ENCODE data around the gene TBC1D5.

The TBC1D5 gene

DNA sequence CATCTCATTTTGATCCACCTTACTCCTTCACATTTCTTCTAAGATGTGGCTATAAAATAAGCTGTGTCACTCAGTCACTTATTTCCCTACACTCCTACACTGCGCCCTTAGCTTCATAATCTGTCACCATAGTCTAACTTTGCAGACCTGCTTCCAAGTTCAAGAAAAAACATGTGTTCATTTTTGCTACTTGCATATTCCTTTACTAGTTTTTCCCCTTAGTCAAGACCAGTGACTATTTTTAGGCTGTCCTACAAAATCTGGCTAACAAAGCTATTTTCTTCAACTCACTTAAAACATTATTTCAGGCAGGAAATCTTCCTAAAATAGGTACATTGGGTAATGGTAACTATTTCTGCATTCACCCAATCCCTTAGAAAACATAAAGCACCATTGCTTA is 272.5 kb downstream of the TBC1D5 start:
- no peak for DNase-seq (ENCODE audit: low spot score)

DNA sequence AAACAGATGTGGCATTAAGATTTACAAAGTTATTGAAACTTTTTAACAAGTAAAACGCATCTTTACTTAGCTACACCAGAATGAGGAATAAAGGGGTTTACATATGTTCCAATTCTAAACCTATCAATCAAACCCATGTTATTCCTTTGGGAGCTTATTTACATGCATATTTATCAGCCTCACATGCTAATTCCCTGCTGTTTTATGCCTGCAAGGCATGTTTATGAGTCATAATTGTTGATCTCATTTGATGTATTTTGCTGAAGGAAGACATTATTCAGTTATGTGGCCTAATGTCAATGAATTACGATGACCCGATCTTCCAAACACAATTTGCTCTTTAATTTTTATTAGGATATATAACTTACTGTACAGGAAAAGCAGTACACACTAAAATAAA is 272.9 kb downstream of the TBC1D5 start:
- DNase-seq (ENCODE audit: low spot score), result no peak

DNA sequence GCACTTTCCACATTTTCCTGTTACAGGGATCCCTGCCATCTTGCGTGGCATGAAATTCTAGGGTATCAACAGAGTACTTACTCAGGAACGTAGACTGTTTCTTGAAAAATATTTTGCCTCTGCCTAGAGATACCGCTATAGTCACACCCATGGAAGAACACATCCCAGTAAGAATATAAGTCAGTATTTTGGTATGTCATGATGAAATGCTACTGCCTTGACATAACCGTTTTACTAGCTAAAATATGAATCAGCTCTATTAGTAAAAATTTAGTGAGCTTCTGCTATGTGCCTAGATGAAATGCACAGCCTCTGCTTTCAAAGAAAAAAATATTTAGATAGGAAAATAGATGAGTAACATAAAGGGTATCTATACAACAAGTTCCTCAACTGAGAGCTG is 276.4 kb downstream of the TBC1D5 start:
- no peak for DNase-seq (ENCODE audit: low spot score)

DNA sequence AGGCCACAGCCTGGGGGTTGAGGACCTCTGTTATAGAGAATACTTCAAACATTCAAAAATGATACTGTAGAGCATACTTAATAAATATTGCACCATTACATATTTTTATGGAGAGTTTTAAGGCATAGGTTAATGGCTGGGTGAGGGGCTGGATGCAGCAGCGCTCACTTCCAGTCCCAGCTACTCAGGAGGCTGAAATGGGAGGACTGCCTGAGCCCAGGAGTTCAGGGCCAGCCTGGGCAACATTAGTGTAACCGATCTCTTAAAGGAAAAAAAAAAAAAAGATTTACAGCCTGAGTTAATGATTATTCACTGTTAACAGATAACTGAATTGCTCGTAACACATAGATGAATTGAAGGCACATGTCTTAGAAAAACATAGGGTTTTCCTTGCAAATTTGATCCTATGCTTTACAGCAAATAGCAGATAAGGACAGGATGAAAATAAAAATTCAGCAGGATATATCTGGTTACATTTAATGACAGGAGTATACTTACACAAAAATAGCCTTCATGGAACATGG is 282.9 kb downstream of the TBC1D5 start:
- no peak for DNase-seq (ENCODE audit: low spot score)

DNA sequence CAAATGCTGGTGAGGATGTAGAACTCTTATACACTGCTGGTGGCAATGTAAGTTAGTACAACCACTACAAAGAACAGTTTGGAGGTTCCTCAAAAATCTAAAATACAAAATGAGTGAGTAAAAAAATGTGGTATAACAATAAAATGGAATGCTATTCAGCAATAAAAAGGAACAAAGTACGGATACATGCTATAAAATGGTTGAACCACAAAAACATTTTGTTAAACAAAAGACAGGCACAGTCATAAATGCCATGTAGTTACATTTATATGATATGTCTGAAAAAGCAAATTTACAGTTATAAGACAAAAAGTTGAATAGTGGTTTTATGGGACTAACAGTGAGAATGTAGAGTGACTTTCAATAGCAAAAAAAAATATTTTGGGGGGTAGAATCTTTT is 285.8 kb downstream of the TBC1D5 start:
- DNase-seq (ENCODE audit: low spot score), result no peak

DNA sequence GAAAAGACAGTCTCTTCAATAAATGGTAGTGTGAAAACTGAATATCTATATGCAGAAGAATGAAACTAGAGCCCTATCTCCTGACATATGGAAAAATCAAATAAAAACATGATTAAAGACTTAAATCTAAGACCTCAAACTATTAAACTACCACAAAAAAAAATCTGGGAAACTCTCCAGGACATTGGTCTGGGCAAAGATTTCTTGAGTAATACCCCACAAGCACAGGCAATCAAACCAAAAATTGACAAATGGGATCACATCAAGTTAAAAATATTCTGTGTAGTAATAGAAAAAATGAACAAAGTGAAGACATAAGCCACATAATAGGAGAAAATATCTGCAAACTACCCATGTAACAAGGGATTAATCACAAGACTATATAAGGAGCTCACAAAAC is 286.4 kb downstream of the TBC1D5 start:
- no peak for DNase-seq (ENCODE audit: low spot score)

DNA sequence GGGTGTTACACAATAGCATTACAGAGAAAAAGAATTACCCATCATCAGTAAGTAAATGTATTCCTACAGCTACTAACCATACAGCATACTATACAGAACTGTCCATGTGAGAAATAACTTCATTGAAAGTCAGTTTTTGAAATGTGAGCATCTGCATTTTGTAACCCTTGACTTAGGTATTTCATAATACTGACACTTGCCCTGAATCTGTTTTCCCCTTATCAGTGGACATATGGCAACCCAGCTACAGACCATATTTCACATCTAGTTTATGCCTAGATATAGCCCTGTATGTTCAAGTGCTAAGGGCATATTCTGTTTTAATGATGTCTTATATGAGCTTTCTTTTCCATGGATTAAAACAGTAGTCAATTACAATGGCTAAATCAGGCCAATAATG is 297.6 kb downstream of the TBC1D5 start:
- no peak for DNase-seq (ENCODE audit: low spot score)

DNA sequence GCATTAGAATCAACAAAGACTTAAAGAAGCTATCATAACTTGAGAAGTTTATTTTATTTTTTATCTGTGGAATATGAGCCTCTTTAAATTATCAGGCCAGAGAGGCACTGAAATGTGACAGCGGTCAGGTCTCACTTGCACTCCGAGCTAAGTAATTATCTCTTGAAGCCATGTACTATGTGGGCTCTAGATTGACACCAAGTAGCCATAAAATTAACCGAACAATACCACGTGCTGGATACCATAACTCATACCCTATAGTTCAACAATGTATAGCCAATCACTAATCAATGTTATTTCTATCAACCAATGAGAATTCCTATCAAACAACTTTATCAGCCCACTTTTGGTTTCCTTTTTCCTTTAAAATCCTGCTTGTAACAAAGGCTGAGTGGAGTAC is 299.3 kb downstream of the TBC1D5 start:
- no peak for DNase-seq (ENCODE audit: low spot score)

DNA sequence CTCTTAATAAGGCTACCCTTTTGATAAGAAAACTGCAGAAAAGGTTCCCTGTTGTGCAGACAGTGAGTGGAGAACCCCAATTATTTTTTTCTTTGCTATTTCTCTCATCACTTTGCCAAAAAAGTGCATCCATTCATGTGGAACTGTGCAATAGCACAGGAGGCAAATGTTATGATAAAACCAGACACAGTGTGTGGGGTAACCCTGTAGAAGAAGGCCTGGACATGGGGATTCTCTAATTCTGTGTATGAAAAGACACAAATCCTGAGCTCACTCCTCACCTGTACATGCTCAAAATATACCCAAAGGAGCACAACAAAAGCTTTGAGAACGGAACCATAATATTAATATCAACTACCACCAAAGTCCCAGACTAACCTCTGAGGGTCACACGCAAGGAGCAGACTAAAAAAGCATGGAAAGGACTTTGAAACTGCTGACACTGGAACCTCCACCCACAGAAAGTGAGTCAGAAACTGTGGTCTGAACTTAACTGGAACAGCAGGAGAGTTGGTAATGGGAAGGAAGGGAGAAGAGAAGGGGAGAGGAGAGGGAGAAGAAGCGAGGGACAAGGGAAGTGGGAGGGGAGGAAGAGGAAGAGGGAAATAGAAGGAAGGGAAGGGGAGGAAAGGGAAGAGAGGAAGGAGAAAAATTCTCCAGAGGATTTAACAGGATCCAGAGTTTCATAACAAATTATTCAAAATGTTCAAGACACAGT is 299.9 kb downstream of the TBC1D5 start:
- DNase-seq (ENCODE audit: low spot score), result no peak

DNA sequence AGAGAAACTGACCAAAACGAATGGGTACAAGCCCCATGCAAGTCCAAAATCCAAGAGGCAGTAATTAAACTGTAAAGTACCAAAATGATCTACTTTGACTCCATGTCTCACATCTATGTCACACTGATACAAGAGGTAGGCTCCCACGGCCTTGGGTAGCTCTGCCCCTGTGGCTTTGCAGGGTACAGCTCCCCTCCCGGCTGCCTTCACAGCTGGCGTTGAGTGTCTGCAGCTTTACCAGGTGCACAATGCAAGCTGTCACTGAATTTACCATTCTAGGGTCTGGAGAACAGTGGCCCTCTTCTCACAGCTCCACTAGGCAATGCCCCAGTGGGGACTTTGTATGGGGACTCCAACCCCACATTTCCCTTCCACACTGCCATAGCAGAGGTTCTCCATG is 308.6 kb downstream of the TBC1D5 start:
- no peak for DNase-seq (ENCODE audit: low spot score)

DNA sequence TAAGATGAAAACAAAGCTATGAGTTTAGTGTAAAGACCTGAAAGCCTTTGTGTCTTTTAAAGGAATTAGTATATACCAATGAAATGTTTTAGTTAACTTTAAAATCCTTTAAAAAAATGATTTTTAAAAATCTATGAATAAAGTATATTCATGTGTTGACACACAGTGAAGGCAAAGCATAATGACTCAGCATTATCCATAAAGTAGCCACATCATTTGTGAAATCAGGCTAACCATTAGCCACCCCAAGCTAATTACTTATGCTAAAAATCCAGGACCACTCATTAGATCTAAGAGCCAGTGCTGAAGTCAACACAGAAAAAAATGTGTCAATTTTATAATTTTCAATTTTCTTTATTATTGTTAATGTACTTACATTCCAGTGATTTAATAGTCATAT is 310.2 kb downstream of the TBC1D5 start:
- DNase-seq (ENCODE audit: low spot score), result no peak

DNA sequence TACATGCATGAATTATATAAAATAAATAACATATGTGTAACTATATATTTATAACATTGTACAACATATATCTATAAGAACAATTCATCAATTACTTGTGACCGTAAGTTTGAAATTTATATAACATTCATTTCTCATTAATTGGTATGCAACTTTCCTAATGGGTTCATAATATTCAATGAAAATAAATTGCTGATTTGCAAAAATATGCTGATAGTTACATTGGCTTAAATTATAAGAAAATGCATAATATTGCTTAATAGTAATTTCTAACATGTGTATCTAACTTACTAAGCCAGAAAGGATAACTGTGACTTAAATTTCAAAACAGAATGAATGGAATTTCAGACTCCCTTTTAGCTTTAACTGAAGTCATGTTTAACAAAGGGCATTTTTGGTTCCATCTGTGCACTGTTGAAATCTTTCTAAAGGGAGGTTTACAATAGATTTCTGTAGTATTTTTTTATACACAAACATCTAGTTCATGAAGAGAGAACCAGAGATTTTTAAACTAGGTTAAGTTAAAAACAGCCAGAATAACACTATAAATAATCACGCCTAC is 310.9 kb downstream of the TBC1D5 start:
- no peak for DNase-seq (ENCODE audit: low spot score)

DNA sequence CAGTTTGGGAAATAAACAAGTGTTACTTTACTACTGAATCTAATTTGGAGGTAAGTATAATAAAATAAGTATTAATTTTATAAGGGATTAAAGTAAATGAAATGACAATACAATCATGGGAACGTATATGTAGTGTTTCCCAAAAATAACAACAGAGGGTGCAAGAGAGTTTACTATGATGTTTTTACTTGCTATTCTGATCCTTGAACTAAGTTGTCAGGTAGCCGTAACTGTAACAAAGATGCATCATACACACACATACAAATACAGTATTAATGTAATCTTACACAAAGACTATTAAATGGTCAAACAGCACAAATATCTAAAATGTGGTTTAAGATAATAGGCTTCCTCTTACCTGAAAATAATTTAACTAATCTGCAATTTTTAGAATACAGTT is 311.4 kb downstream of the TBC1D5 start:
- peak; percentile 58 for DNase-seq (ENCODE audit: low spot score)

DNA sequence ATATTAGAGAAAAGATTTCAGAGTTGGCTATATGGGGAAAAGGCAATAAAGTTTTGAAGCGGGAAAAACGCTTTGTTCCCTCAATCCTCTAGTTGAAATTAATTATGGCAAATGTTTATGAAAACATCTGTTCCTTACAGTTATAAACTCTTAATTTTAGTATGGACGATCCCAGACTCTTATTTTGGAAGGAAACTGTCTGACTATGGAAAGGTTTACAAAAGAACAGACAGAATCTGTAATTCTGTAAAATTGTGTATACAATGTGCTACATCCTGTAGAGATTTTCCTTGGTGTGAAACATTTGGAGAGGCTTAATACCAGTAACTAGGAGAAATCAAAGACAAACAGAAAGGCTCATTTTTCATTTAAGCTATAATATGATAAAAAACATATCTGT is 311.8 kb downstream of the TBC1D5 start:
- no peak for DNase-seq (ENCODE audit: low spot score)

DNA sequence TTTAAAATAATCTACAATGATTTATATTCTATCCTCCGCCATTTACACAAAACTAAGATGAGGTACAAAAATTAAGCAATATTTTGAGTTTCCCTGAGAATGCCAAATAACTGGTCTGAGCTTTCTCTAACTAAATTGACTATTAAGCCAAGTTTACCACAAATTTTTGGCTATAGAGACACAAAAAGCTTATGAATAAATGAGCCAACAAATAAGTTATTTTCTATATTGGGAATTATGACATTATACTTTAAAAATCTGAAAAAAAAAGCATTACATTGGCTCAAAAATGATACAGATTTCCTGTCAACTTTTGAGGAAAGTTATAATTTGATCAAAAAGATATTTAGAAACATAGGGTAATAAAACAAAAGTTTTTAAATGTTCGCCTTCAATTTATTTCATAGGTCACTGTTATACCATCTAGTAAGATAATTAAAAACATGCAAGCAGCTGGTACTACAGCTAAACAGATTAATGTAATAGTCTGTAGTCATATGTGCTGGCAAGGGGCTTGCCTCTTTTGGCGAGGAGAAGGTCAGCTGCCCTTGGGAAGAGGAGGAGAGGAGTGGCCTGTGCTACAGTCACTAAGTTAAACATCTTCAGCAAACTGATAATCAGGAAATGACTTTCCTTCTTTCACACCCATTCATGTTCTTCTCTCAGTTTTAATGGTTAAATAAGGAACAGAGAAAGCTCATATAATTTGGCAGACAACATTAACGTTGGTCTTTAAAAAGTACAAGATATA is 318.5 kb downstream of the TBC1D5 start:
- no peak for DNase-seq (ENCODE audit: low spot score)

DNA sequence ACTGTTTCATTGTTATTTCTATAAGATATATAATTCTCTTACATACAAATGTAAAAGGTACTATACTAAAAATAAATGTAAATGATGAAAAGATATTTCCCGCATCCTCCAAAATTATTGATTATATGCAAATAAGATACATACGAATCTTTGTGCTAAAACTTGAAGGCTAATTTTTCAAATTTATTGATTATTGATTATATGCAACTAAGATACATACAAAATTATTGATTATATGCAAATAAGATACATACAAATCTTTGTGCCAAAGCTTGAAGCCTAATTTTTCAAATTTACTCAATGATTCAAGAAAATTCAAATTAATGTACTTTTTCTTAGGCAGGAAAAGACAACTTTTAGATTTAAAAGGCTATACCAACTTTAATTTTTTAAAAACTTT is 319.8 kb downstream of the TBC1D5 start:
- DNase-seq (ENCODE audit: low spot score), result no peak

DNA sequence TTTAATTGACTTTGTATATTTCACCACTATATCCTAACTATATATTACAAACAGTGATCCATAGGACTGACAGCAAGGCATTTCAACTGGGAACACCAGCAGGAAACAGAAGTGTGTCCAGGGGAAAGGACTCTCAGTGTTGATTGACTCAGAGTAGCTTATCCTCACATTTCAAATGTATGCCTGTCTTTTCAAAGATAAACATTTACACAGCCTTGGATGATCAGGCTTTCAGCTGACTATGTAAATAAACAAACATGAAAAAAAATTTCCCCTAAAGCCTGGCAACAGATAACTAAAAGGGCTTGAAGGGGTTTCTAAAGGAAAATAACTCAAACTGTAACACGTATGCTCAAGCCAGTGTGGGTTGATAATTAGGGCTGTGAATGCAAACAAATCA is 321.8 kb downstream of the TBC1D5 start:
- DNase-seq (ENCODE audit: low spot score), result no peak

DNA sequence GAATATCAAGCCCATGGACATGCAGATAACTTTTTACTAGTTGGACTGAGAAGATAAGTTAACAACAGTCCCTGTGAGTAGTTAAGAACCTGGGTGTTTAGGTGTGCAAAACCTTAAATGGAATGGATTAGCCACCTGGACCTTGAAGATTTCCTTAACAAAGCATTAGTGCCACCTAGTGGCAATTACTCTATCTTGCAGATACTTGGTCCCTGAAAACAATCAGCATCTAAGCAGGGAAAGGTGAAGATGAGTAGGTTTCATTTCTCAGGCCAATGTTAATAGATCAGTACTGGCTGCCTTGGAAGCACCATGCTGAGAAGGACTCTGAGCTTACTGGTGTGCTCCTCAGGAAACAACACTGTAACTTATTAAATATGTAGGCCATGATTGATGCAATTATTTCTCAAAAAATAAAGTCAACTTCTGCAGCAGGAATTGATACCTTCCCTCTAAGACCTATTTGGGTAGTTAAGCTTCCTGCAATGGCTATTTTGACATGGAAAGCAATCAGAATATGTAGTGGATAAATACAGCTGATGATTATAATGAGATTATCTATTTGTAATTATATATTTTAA is 329.4 kb downstream of the TBC1D5 start:
- peak; percentile 82 for DNase-seq (ENCODE audit: low spot score)

DNA sequence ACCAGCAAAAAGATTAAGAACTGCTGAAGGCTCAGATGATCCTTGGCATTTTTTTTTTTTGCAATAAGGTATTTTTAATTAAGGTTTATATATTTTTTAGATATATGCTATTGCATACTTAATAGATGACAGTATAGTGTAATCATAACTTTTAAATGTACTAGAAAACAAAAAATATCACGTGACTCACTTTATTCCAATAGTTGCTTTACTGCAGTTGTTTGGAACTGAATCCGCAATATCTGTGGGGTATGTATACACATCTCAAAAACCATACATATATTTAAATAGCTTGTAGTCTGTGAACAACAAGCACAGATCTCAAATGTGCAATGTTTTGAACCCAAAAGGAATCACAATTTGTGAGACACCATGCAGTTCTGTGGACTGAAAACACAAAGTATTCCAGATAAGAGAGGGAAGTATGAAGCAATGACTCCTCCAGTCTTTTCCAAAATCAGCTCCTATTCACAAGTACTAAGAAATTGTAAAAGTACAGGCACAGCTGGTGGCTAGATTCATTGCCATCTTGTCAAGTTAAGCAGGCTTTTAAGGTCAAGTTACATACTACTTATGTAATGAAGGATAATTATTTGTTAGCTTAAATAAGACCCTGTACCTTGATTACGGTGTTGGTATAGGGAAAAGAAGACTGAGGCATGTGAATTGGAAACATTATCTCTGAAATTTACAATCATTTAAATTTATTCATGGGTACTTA is 331.1 kb downstream of the TBC1D5 start:
- no peak for DNase-seq (ENCODE audit: low spot score)

DNA sequence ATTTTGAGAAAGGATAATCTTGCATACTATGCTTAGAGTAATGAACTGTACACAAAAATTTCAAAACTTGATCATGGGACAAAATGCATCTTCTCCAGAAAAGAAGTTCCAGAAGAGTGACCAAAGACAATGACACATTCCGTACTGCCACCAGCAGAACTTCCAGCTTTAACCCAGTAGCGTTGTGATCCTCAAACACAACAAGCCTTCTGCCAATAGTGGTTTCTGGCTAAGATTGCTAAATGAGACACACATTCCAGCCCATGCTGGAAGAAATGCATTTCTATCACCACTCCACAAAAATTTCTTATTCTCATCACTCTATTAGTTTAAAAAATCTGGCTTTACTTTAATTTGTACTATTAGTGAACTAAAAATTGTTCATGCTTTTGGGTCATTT is 334.9 kb downstream of the TBC1D5 start:
- DNase-seq (ENCODE audit: low spot score), result no peak

DNA sequence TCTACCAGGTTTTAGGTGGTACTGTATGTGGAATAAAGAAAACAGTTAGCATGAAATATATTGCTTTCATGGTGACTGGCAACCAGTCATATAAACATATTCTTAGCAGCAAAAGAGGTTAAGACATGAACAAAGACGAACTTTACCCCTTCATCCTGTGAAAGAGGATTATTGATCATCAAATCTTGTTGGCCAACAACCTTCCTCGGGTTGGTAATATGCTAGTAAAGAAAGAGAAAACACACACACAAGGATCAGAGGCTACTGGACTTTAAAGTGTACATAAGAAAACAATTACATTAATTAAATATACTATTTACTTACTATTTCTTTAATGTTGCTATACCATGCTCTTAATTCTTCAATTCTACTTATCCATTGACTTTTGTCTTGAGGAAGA is 337.9 kb downstream of the TBC1D5 start:
- DNase-seq (ENCODE audit: low spot score), result no peak

DNA sequence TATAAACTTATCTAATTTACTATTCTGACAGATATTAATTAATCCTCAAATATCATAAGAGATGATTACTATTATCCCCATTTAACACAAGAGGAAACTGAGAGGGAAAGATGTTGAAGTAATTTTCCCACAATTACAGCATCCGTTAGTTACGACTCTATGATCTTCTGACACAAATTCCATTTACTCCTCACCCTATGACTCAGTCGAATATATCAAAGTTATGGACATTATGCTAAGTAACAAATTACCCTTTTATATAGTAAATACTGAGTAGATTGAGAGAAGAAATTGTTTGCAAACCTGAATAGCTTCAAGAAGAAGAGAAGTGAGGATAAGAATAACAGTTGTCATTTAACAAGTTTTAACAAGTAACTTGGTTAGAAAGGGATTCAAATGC is 340.0 kb downstream of the TBC1D5 start:
- DNase-seq (ENCODE audit: low spot score), result no peak

Data from NAMALWA (cell line).